Posterior vena cava (tissue), 2 donors: ENCODE data around the gene GALNT9. TPM values are rescaled to one million over a fixed set of nuclear protein-coding genes. Genes with fewer than 3 reads are reported as not detected.

Experiments
- DNase-seq: peaks from one replicate; pipeline ENCODE4 v3.0.0-alpha.2; 2020; ENCODE audit warnings: low spot score
- intact Hi-C, 2 donors: fragments of 100-400 bp; cut with DNase I; formaldehyde crosslinking; loops; one replicate each; pipeline versions ENCODE4 v1.14.1 to v1.14.2; 2022 to 2023
- total RNA-seq, 2 donors: library from RNA; stranded (reverse); fragmentation: NEBNext Ultra II Directional; extraction: Animal tissue kit (Norgen Biotek cat#: 25700); gene quantifications; one replicate each; pipeline ENCODE4 v1.2.1, GENCODE V29; 2021
- donor health status: DM: yes; HTN: yes; CAD: no.
- donor health status: DM: yes; HTN: yes; CAD: no.

The GALNT9 gene
- total RNA-seq, 2 donors from 2014 or later, result not detected

DNA sequence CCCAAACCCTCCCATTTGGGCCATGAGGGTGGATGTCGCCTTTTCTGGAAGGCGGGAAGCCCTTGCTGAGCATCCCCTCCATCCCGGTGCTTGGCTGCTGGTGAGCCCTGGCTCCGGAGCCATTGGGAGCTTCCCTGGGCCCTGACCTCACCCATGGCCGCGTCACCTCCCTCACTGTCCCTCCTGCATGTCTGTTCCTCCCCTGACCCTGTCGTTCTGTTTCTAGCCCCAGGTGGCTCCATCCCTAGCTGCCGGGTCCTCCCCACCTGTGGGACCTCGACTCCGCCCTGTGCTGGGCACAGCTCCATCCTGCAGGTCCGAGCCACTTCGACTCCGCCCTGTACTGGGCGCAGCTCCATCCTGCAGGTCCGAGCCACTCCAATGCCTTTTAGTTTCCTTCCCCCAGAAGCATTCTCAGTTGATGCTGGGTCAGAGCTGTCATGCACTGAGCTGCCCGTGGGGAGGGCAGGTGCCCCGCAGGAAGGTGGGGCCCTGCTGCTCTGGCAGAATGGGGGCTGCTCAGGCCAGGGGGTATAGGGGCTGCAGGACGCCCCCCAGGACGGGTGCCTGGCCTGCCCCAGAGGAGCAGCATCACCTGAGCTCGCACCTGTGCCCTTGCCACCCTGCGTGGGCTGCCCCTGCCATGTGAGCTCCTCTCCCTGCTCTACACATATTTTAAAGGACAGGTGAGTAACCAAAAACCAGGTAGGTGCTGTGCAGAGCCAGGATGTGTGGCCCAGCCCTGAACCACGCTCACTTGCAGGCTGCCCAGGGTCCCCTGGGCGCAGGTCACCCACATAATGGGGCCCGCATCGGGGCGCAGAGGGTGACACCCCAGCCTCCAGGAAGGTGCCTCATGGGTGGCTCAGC, 166.1 kb downstream of the GALNT9 start:
- peak; percentile 77 for DNase-seq
- intact Hi-C loops, result no loop called here

DNA sequence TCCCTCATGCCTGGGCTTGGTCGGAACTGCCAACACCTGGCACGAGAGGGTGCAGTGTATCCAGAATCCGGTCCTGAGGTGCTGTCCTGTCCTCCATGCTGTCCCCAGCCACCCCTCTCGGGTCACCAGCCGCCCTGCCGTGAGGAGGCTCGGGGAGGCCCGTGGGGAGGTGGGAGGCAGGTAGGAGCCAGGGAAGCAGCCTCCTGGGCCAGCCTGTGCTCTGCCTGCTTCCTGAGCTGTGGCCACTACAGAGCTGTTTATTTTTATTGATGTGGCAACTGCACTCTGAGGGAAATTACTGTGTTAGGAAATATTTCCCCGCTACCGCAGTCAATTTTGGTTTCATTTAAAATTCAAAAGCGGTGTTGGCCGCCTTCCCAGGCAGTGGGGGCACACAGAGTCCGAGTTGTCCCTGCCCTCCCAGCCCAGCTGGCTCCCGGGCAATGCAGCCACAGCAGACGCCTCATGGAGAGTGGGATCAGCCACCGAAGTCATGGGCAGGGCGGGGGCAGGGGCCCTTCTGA, 166.8 kb downstream of the GALNT9 start:
- intact Hi-C loops, result no loop called here

DNA sequence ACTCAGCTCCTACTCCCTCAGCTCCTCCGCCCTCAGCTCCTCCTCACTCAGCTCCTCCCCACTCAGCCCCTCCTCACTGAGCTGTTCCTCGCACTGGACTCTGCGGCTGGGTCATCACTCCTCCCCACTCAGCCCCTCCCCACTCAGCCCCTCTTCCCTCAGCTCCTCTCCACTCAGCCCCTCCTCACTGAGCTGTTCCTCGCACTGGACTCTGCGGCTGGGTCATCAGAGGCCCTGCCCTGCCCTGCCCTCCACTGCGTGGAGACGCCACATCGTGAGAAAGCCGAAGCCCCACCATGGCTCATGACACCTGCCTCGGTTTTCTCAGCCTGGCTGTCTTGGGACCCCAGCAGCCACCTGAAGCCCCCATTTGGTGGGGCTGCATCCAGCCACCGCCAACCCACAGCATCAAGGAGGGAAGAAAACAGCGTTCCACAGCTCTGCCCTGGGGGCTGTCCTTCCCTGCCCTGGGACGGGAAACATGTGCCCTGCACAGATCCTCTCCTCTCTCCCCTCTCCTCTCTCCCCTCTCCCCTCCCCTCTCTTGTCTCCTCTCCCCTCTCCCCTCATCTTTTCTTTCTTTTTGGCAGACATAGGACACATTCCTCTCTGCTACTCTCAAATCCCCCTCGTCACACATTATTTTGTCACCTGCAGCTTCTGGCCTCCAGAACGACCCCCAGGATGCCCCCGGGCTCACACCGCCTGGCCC, 167.4 kb downstream of the GALNT9 start:
- DNase-seq, result peak; percentile 79
- intact Hi-C loops, result no loop called here

More for the DNA sequence above, 166.8 kb downstream of the GALNT9 start:
- peak; percentile 93 for DNase-seq

DNA sequence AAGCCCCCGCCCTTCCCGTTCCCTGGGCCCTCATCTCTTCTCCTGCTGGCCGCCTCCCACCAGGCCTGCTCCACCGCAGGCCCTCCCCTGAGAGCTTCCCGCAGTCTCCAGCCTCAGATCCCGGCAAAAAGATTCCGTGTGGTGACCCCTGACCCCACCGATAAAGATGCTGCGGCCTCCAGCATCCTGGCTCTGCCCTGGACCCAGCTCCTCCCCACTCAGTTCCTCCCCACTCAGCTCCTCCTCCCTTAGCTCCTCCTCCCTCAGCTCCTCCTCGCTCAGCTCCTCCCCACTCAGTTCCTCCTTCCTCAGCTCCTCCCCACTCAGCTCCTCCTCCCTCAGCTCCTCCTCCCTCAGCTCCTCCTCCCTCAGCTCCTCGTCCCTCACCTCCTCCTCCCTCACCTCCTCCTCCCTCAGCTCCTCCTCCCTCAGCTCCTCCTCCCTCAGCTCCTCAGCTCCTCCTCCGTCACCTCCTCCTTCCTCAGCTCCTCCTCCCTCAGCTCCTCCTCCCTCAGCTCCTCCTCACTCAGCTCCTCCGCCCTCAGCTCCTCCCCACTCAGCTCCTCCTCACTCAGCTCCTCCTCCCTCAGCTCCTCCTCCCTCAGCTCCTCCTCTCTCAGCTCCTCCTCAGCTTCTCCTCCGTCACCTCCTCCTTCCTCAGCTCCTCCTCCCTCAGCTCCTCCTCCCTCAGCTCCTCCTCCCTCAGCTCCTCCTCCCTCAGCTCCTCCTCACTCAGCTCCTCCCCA, 168.2 kb downstream of the GALNT9 start:
- intact Hi-C loops, result no loop called here
- DNase-seq, result peak; percentile 80

DNA sequence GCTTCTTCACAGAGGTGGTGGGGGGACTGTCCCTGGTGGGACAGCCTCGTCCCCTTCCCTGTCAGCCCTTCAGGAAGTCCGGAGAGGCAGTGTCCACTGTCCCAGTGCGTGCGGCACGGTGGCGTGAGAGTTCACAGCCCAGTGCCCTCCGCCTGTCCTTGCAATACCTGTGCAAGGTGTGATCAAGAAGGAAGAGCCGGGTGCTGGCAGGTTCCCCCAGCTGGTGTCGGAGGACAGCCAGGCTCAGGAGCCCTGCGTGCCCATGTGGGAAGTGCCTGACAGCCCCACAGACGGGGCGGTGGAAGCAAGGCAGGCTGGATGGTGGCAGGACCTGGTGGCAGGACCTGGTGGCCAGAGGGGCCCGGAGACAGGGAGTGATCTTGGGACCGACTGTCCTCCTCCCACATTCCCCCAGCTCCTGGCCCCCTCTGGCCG, 168.8 kb downstream of the GALNT9 start:
- intact Hi-C loops, result no loop called here

DNA sequence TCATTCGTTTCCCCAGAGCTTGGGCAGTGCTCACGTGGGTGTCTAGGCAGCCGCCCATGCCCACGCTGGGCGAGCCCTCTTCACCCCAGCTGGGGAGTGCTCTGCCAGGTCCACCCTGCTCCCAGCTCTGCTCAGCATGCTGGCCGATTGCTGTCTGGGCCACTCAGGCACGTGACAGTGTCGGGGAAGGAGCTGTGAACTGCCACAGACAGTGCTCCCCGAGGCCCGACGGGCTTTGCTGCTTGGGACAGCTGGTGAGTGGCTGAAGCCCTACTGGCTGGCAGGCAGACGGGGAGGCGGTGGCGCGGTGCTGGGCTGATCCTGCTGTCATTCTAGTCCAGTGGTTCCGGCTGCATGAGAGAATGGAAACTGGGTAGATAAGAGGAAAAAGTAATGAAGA, 169.4 kb downstream of the GALNT9 start:
- DNase-seq, result peak; percentile 78
- intact Hi-C loops, result no loop called here

More for the DNA sequence above, 168.8 kb downstream of the GALNT9 start:
- peak; percentile 71 for DNase-seq

DNA sequence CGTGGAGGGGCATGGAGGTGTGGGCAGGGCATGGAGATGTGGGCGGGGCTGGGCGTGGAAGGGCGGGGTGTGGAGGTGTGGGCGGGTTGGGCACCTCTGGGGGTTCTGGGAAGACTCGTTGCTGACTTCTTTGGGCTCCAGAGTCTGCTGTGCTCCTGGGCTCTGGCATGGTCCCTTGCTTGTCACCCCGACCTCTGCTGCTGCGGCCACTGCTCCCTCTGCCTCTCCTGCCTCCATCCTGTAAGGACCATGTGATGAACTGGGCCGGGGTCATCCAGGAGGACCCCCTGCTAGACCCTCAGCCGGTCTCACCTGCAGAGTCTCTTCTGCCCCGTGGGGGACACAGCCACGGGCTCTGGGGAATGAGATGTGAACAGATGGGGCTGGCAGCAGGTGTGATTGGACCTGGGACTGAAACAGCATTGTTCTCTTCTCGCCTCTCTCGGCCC, 169.8 kb downstream of the GALNT9 start:
- intact Hi-C loops, result loop anchor here in 1 of 2 donors (10.0 kb wide), 1 partner anchor 455 kb away; the partner anchor contains the start of genes LRCOL1 and P2RX2
- peak; percentile 65 for DNase-seq

DNA sequence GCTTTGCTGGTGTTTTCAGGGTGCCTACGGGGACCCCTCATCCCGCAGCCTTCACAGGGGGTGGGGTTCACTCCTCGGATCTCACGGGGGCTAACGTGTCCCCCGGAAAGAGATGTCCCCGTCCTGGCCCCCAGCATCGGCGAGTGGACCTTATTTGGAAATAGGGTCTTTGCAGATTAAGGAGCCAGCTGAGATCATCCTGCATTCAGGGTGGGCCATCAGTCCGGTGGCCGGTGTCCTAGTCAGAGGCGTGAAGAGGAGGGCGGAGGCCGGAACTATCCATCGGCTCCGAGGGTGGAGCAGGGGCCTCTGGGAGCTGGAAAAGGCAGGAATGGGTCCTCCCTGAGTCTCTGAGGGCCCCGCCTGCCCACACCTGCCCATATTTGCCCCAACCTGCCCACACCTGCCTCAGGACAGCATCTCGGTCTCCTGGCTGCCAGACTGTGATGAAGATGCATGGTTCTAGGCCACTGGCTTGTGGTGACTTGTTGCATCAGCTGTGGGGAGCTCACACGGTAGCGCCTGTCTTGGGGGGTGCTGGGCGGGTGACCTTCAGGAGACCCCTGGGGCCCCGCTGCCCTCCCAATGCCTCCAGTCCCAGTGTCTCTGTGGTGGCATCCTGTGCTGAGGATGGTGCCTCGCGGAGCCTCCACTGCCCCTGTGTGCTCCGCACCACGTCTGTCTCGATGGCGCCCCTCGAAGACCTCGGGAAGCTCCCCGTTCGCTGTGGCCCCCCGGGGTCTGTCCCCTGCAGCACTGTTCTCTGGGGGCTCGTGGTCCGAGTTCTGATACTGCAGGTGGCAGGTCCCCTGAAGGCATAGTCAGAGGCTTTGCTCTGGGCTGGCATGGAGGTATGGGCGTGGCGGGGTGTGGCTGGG, 170.5 kb downstream of the GALNT9 start:
- intact Hi-C loops, result loop anchor here in 1 of 2 donors (10.0 kb wide), 1 partner anchor 456 kb away; the partner anchor contains the start of genes LRCOL1 and P2RX2
- DNase-seq, result peak; percentile 77

DNA sequence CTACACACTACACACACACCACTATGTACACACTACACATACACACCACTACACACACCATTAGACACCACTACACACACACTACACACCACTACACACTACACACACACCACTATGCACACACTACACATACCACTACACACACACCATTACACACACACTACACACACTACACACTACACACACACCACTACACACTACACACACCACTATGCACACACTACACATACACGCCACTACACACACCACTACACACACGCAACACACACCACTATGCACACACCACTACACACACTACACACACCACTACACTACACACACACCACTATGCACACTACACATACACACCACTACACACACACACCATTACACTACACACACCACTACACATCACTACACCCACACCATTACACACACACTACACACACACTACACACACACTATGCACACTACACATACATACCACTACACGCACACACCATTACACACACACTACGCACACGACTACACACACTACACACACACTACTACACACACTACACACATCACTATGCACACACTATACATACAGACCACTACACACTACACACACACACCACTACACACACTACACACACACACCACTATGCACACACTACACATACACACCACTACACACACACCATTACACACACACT, 171.5 kb downstream of the GALNT9 start:
- no peak for DNase-seq

DNA sequence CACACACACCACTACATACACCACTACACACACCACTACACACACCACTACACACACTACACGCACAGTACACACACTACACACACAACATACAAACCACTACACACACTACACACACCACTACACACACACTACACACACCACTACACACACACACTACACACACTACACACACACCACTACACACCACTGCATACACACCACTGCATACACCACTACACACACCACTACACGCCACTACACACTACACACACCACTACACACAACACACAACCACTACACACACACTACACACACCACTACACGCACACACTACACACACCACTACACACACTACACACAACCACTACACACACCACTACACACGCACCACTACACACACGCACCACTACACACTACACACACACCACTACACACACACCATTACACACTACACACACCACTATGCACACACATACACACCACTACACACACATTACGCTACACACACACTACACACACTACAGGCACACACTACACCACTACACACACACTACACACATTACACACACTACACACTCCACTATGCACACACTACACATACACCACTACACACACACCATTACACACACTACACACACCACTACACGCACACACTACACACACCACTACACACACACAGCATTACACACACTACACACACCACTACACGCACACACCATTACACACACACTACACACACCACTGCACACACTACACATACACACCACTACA, 172.6 kb downstream of the GALNT9 start:
- intact Hi-C loops, result loop anchor here in 1 of 2 donors (10.0 kb wide), 1 partner anchor 458 kb away; the partner anchor contains the start of genes LRCOL1 and P2RX2
- DNase-seq, result no peak

More for the DNA sequence above, 171.5 kb downstream of the GALNT9 start:
- intact Hi-C loops, result loop anchor here in 1 of 2 donors (10.0 kb wide), 1 partner anchor 457 kb away; the partner anchor contains the start of genes LRCOL1 and P2RX2

DNA sequence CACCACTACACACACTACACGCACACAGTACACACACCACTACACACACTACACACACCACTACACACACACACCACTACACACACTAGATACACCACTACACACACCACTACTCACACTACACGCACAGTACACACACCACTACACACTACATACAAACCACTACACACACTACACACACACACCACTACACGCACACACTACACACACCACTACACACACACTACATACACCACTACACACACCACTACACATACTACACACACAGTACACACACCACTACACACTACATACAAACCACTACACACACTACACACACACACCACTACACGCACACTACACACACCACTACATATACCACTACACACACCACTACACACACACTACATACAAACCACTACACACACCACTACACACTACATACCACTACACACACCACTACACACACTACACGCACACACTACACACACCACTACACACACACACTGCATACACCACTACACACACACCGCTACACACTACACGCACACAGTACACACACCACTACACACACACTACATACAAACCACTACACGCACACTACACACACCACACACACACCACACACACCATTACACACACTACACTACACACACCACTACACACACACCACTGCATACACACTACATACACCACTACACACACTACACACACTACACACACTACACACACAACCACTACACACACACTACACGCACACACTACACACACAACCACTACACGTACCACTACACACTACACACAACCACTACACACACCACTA, 173.4 kb downstream of the GALNT9 start:
- intact Hi-C loops, result loop anchor here in 1 of 2 donors (10.0 kb wide), 1 partner anchor 459 kb away; the partner anchor contains the start of genes LRCOL1 and P2RX2
- no peak for DNase-seq

DNA sequence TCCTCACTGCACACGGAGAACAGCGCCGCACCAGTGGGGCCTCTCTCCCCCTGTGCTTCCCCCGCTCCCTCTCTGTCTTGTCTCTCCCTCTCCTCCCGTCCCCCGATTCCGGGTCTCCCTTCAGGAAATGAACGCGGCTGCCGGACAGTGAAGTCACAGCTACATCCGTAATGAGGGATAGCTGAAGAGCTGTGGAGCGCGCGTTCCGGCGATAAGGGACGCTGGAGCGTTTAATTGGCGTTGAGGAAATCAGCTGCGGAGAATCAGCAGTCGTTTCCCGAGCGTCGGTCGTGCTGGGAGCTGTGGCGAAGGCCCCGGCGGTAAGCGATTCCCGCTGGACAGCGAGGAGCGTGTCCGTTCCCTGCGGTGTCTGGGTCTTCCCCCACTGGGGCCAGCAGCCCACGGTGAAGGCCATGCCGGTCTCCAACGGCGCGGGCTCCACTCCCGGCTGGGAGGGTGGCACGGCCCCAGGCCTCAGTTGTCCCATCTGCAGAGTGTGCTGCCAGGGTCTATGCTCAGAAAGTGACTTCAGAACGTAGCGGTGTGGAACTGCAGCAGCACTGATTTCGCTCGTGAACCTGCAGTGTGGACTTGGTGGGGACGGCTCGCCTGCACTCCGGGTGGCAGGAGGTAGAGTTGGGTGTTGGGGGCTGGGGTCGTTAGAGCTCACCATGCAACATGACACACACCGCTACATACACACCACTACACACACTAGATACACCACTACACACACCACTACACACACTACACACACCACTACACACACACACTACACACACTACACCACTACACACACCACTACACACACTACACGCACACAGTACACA, 174.2 kb downstream of the GALNT9 start:
- DNase-seq, result no peak
- intact Hi-C loops, result loop anchor here in 1 of 2 donors (10.0 kb wide), 1 partner anchor 460 kb away; the partner anchor contains the start of genes LRCOL1 and P2RX2

DNA sequence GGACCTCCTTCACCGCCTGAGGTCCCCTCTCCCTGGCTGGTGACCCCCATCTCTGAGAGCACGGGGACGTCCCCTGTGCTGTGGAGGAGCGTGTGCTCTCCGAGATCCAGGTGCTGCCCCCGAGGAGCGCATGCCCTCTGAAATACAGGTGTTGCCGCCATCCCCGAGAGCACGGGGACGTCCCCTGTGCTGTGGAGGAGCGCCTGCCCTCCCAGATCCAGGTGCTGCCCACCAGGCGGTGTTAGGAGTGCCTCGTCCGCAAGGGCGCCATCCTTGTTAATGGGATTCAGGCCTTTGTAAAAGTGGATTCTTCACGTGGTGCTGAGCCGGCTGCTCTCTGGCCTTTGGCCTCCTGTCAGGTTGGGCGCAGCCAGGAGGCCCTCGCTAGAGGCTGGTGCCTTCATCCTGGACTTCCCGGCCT, 175.0 kb downstream of the GALNT9 start:
- DNase-seq, result peak; percentile 70
- intact Hi-C loops, result loop anchor here in 1 of 2 donors (10.0 kb wide), 1 partner anchor 460 kb away; the partner anchor contains the start of genes LRCOL1 and P2RX2

DNA sequence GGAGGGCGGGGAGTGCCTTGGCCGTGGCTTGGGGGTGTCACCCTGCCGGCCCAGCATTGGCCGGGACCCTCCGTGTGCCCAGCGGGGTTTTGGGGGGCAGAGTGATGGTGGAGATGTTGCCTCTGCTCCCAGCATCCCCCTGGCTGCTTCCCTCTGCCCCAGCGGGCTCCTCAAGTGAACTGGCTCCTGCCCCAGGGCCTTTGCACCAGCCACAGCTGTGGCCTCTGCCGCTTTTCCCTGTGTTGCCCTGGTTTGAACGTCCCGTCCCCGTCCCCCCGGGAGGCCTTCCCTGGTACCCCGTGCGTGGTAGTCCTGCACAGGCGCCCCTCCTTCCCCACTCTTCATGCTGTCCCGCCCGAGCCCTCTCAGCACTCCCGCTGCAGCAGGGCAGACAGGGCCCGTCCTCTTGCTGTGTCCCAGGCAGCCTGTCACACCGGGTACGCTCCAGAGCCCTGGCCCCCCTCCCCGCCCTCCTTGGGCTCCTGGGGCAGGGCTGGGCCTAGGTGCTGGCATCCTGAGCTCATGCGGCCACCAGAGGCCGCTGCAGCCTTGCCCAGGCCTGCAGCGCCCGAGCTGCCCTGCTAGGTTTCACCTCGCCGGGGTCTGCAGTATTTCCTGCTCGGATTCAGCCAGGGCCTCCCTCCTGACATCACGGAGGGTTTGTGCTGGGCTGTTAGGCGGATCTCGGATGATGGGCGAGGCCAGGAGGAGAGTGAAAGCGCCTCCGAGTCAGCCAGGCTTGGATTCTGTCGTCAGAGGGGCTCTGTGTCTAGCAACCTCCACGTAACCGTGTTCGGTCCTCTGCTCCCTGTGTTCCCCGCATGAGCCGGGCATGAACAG, 175.7 kb downstream of the GALNT9 start:
- DNase-seq, result peak; percentile 89
- intact Hi-C loops, result loop anchor here in 1 of 2 donors (10.0 kb wide), 1 partner anchor 461 kb away; the partner anchor contains the start of genes LRCOL1 and P2RX2
